ENCODE results near the gene ZNF26.

Gene ZNF26

GRCh38 chr12:132998741-132999140, 12.6 kb downstream of the ZNF26 start:
- no peak for TF ChIP-seq CTCF (IDR thresholded peaks at IDR 0.05; ENCODE audit: low read depth, low read length)
- no peak for DNase-seq (ENCODE audit: low read depth in 2 of 2)
- no peak overlapping the region for H3K4me3 ChIP-seq (replicated peaks in 1 of 2; ENCODE audit: low read depth in 2 of 2, low read length in 2 of 2)

- H3K4me3 ChIP-seq (replicated peaks in 1 of 2; ENCODE audit: low read depth in 2 of 2, low read length in 2 of 2): no peak overlapping the region
- no peak for TF ChIP-seq CTCF (IDR thresholded peaks at IDR 0.05; ENCODE audit: low read depth, low read length)
- DNase-seq (ENCODE audit: low read depth in 2 of 2): peak in 1 of 2 donors; percentile 7
Observed at GRCh38 chr12:133010657-133011297, 24.6 kb downstream of the ZNF26 start.

- peak in 1 of 2 donors; percentile 35 for DNase-seq (ENCODE audit: low read depth in 2 of 2)
- H3K4me3 ChIP-seq (replicated peaks in 1 of 2; ENCODE audit: low read depth in 2 of 2, low read length in 2 of 2): no peak overlapping the region
- TF ChIP-seq CTCF (IDR thresholded peaks at IDR 0.05; ENCODE audit: low read depth, low read length): no peak
Observed at GRCh38 chr12:133023566-133023965, 37.4 kb downstream of the ZNF26 start.

GRCh38 chr12:133026996-133027395, 40.8 kb downstream of the ZNF26 start:
- DNase-seq (ENCODE audit: low read depth in 2 of 2): no peak
- TF ChIP-seq CTCF (IDR thresholded peaks at IDR 0.05; ENCODE audit: low read depth, low read length): no peak
- H3K4me3 ChIP-seq (replicated peaks in 1 of 2; ENCODE audit: low read depth in 2 of 2, low read length in 2 of 2): no peak overlapping the region

GRCh38 chr12:133037207-133038005, 51.2 kb downstream of the ZNF26 start, which contains the start of gene ZNF84:
Gene ZNF84 (plus strand): TSS chr12:133037509. CDS start chr12:133041468, 3,959 bp downstream.
- DNase-seq (ENCODE audit: low read depth in 2 of 2): peak; percentile 99
- H3K4me3 ChIP-seq (replicated peaks in 1 of 2; ENCODE audit: low read depth in 2 of 2, low read length in 2 of 2): peak within 1 kb of the TSS; percentile 60 to 73
- TF ChIP-seq CTCF (IDR thresholded peaks at IDR 0.05; ENCODE audit: low read depth, low read length): no peak

GRCh38 chr12:133038118-133038709, 52.0 kb downstream of the ZNF26 start:
- no peak for TF ChIP-seq CTCF (IDR thresholded peaks at IDR 0.05; ENCODE audit: low read depth, low read length)
- DNase-seq (ENCODE audit: low read depth in 2 of 2): no peak
- H3K4me3 ChIP-seq (replicated peaks in 1 of 2; ENCODE audit: low read depth in 2 of 2, low read length in 2 of 2): peak overlapping the region; percentile 60 to 73
